Measurements from ENCODE around the gene PLXNA2. TPM values are rescaled to one million over a fixed set of nuclear protein-coding genes. Genes with fewer than 3 reads are reported as not detected.
A peak's percentile ranks its signal among the peaks of the same experiment; 100 is the strongest.

The PLXNA2 gene
- polyA plus RNA-seq, 1 of the 3 experiments (the other 2 are of a cell fraction) = 8.5 TPM

GRCh38 chr1:208218237-208219097 lies 25.7 kb downstream of the PLXNA2 start:
- Histone ChIP-seq H3K4me1 (ENCODE audit: control insufficient read depth in 1 of 2, insufficient read depth in 2 of 2, low read depth in 1 of 2, low read length in 1 of 2) (peaks cover 23 to 68% of the 10 kb centered on the region in 2 experiments), H3K36me3 (replicated peaks in 1 of 2; ENCODE audit: control insufficient read depth in 1 of 2, insufficient read depth in 2 of 2, low read length in 1 of 2) (peaks cover 18 to 19% of the 10 kb centered on the region in 2 experiments), H2AFZ (ENCODE audit: low read depth) (no peak overlapping the region), H3K27ac (ENCODE audit: low read depth in 2 of 2, low read length in 1 of 2) (peak overlapping the region; percentile 79 to 86; a peak in 3 of 4 replicates), H3K27me3 (ENCODE audit: insufficient read depth) (no peaks in the 10 kb centered on the region), H3K4me3 (ENCODE audit: low read depth in 2 of 2, low read length in 1 of 2) (no peak overlapping the region), H3K9ac (peak overlapping the region; percentile 55), H3K9me3 (no peaks in the 10 kb centered on the region), H4K20me1 (ENCODE audit: insufficient read depth) (no peaks in the 10 kb centered on the region), H3K9me2 (no peaks in the 10 kb centered on the region), H3K4me2 (no peak overlapping the region), H3F3A (replicated peaks; ENCODE audit: insufficient read depth) (peaks cover 24% of the 10 kb centered on the region), H3K79me2 (ENCODE audit: insufficient read depth) (peaks cover 97% of the 10 kb centered on the region)
- TF ChIP-seq MAX (IDR thresholded peaks at IDR 0.05; ENCODE audit: low read depth) (no peak), ZBTB33 (IDR thresholded peaks at IDR 0.05; ENCODE audit: borderline replicate concordance, low read depth) (no peak), TAF1 (IDR thresholded peaks at IDR 0.05; ENCODE audit: borderline replicate concordance, low read depth, low read length) (no peak), RAD21 (IDR thresholded peaks at IDR 0.05; ENCODE audit: low read length) (no peak)
- WGBS (ENCODE audit: low lambda C conversion rate) = 95% methylated on average over 12 of the region's 12 CpGs
- ChIA-PET POLR2A (no interaction called here), CTCF (interaction anchor here (0.6 to 3.8 kb wide), 5 partner anchors 16 to 197 kb away, joined by 3 to 19 read pairs (median 5); no protein-coding TSS in a partner anchor)
- DNase-seq = no peak

- ChIA-PET POLR2A (no interaction called here), CTCF (interaction anchor here (1.0 to 3.8 kb wide), 3 partner anchors 21 to 196 kb away, joined by 3 to 19 read pairs (median 5); no protein-coding TSS in a partner anchor)
- no peak overlapping the region for H3K4me3 ChIP-seq (ENCODE audit: low read depth in 2 of 2, low read length in 1 of 2)
- no peak overlapping the region for H3K4me2 ChIP-seq
- no peaks in the 10 kb centered on the region for H3K9me2 ChIP-seq
- H3K4me1 ChIP-seq (ENCODE audit: control insufficient read depth in 1 of 2, insufficient read depth in 2 of 2, low read depth in 1 of 2, low read length in 1 of 2) = peaks cover 19 to 64% of the 10 kb centered on the region in 2 experiments
- WGBS (ENCODE audit: low lambda C conversion rate) = 100% methylated on average over 2 of the region's 10 CpGs
- no peaks in the 10 kb centered on the region for H3K27me3 ChIP-seq (ENCODE audit: insufficient read depth)
- no peaks in the 10 kb centered on the region for H4K20me1 ChIP-seq (ENCODE audit: insufficient read depth)
- H3K27ac ChIP-seq (ENCODE audit: low read depth in 2 of 2, low read length in 1 of 2) = peak overlapping the region in 1 of 2 experiments; percentile 86; a peak in 2 of 4 replicates
- TF ChIP-seq ZBTB33 (IDR thresholded peaks at IDR 0.05; ENCODE audit: borderline replicate concordance, low read depth) = no peak
- no peak for TF ChIP-seq USF1 (IDR thresholded peaks at IDR 0.05; ENCODE audit: borderline replicate concordance, low read depth)
- TF ChIP-seq RFX5 (IDR thresholded peaks at IDR 0.05; ENCODE audit: low read length) = no peak
- no peak for TF ChIP-seq ELF1 (IDR thresholded peaks at IDR 0.05)
- no peak for TF ChIP-seq GABPA (IDR thresholded peaks at IDR 0.05; ENCODE audit: low read depth)
- no peak for TF ChIP-seq NFIC (IDR thresholded peaks at IDR 0.05; ENCODE audit: borderline replicate concordance)
- TF ChIP-seq TCF12 (IDR thresholded peaks at IDR 0.05) = no peak
- TF ChIP-seq FOXJ3 (CRISPR knock-in tag; IDR thresholded peaks at IDR 0.05) = no peak
- no peak for TF ChIP-seq IRF3 (IDR thresholded peaks at IDR 0.05; ENCODE audit: low read depth, low read length)
- no peak for TF ChIP-seq RCOR1 (IDR thresholded peaks at IDR 0.05; ENCODE audit: low read length)
- TF ChIP-seq MEF2A (IDR thresholded peaks at IDR 0.05; ENCODE audit: borderline replicate concordance, low read depth) = no peak
- no peak for TF ChIP-seq RXRA (IDR thresholded peaks at IDR 0.05; ENCODE audit: borderline replicate concordance, low read depth)
- TF ChIP-seq REST (IDR thresholded peaks at IDR 0.05; ENCODE audit: low read depth, low read length) = no peak
- no peak for DNase-seq
- no peak overlapping the region for H2AFZ ChIP-seq (ENCODE audit: low read depth)
- H3K79me2 ChIP-seq (ENCODE audit: insufficient read depth) = peaks cover 99% of the 10 kb centered on the region
- peaks cover 24% of the 10 kb centered on the region for H3F3A ChIP-seq (replicated peaks; ENCODE audit: insufficient read depth)
- peaks cover 22 to 23% of the 10 kb centered on the region in 2 experiments for H3K36me3 ChIP-seq (replicated peaks in 1 of 2; ENCODE audit: control insufficient read depth in 1 of 2, insufficient read depth in 2 of 2, low read length in 1 of 2)
- H3K9ac ChIP-seq = no peak overlapping the region
- H3K9me3 ChIP-seq = no peaks in the 10 kb centered on the region
Measured at GRCh38 chr1:208217781-208218180, 26.4 kb downstream of the PLXNA2 start.

Measured in SK-N-SH (cell line).